ENCODE results near the gene SLC25A39. TPM values are rescaled to one million over a fixed set of nuclear protein-coding genes. Genes with fewer than 3 reads are reported as not detected.
A peak's percentile ranks its signal among the peaks of the same experiment; 100 is the strongest.

The SLC25A39 gene
- total and polyA plus RNA-seq, 2 of the 13 experiments (the other 11 are each of a cell fraction or from before 2014, with no cell fraction given): 144 to 151 TPM

- TF ChIP-seq ZNF687 (CRISPR knock-in tag; IDR thresholded peaks at IDR 0.05) (peak; percentile 70; the same call in 1 of the 2 replicates), TGIF2 (CRISPR knock-in tag; IDR thresholded peaks at IDR 0.05) (no peak), ZMYM4 (CRISPR knock-in tag; IDR thresholded peaks at IDR 0.05) (no peak), ZBTB20 (CRISPR knock-in tag; IDR thresholded peaks at IDR 0.05; ENCODE audit: borderline replicate concordance, low read depth) (no peak), MED13 (CRISPR knock-in tag; IDR thresholded peaks at IDR 0.05) (no peak), ZNF792 (CRISPR knock-in tag; IDR thresholded peaks at IDR 0.05) (no peak), ZNF850 (CRISPR knock-in tag; conservative IDR thresholded peaks at IDR 0.05) (no peak), ZNF546 (CRISPR knock-in tag; conservative IDR thresholded peaks at IDR 0.05) (0 out of 2 replicates have a peak, but pooled peaks have one; percentile 58), SOX5 (CRISPR knock-in tag; IDR thresholded peaks at IDR 0.05; ENCODE audit: borderline replicate concordance) (no peak), ZNF33B (CRISPR knock-in tag; IDR thresholded peaks at IDR 0.05) (no peak), ZSCAN25 (CRISPR knock-in tag; IDR thresholded peaks at IDR 0.05) (0 out of 2 replicates have a peak, but pooled peaks have one; percentile 51), ZNF557 (CRISPR knock-in tag; IDR thresholded peaks at IDR 0.05) (no peak), ZNF776 (CRISPR knock-in tag; IDR thresholded peaks at IDR 0.05) (peak; percentile 38; the same call in 1 of the 2 replicates), SPEN (CRISPR knock-in tag; IDR thresholded peaks at IDR 0.05; ENCODE audit: low read depth) (peak; percentile 36; the same call in 1 of the 2 replicates), ZFP62 (CRISPR knock-in tag; IDR thresholded peaks at IDR 0.05) (no peak), FOXJ3 (CRISPR knock-in tag; IDR thresholded peaks at IDR 0.05; ENCODE audit: borderline replicate concordance) (no peak), KMT2B (CRISPR knock-in tag; IDR thresholded peaks at IDR 0.05) (no peak), CENPX (CRISPR knock-in tag; IDR thresholded peaks at IDR 0.05) (no peak), THAP11 (CRISPR knock-in tag; IDR thresholded peaks at IDR 0.05) (no peak), MLLT10 (CRISPR knock-in tag; IDR thresholded peaks at IDR 0.05) (no peak), GATA4 (IDR thresholded peaks at IDR 0.05; ENCODE audit: borderline replicate concordance, low read depth) (no peak), KDM4B (CRISPR knock-in tag; IDR thresholded peaks at IDR 0.05) (no peak), NFE2 (CRISPR knock-in tag; IDR thresholded peaks at IDR 0.05) (no peak), ZNF589 (CRISPR knock-in tag; conservative IDR thresholded peaks at IDR 0.05) (no peak), MTERF4 (CRISPR knock-in tag; IDR thresholded peaks at IDR 0.05) (no peak), SIN3A (IDR thresholded peaks at IDR 0.05; ENCODE audit: borderline replicate concordance, low read depth, low read length) (0 out of 2 replicates have a peak, but pooled peaks have one; percentile 51), MIER3 (CRISPR knock-in tag; IDR thresholded peaks at IDR 0.05; ENCODE audit: borderline replicate concordance) (no peak)
- TF ChIP-seq, protein P1, sequence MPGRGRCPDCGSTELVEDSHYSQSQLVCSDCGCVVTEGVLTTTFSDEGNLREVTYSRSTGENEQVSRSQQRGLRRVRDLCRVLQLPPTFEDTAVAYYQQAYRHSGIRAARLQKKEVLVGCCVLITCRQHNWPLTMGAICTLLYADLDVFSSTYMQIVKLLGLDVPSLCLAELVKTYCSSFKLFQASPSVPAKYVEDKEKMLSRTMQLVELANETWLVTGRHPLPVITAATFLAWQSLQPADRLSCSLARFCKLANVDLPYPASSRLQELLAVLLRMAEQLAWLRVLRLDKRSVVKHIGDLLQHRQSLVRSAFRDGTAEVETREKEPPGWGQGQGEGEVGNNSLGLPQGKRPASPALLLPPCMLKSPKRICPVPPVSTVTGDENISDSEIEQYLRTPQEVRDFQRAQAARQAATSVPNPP (CRISPR knock-in tag; IDR thresholded peaks at IDR 0.05): no peak
Measured at GRCh38 chr17:44363613-44364159, 39.1 kb upstream of the SLC25A39 start, which contains the start of gene FAM171A2 (continued).
